GM18519 (cell line): ENCODE data around the gene LPIN3.

Experiments
- ATAC-seq: cut with Tn5 transposase; IDR thresholded peaks from one replicate; pipeline ENCODE4 v1.9.1; 2021; ENCODE audit warnings: mild to moderate bottlenecking, moderate library complexity; ENCODE audit not compliant: unreplicated experiment, low FRiP score

The LPIN3 gene

DNA sequence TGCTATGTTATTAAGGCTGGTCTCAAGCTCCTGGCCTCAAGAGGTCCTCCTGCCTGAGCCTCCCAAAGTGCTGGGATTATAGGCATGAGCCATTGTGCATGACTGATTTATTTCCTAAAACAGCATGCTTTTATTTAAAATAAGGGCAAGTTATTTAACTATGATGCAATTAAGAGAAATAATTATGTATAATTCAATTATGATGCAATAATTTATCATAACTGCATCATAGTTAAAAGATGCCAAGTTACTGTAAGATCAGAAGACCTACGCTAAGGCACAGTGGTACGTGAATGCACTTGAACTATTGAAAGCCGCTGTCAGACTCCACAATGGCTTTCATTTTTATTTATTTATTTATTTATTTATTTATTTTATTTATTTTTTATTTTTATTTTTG is 50.3 kb downstream of the LPIN3 start:
- no peak for ATAC-seq

DNA sequence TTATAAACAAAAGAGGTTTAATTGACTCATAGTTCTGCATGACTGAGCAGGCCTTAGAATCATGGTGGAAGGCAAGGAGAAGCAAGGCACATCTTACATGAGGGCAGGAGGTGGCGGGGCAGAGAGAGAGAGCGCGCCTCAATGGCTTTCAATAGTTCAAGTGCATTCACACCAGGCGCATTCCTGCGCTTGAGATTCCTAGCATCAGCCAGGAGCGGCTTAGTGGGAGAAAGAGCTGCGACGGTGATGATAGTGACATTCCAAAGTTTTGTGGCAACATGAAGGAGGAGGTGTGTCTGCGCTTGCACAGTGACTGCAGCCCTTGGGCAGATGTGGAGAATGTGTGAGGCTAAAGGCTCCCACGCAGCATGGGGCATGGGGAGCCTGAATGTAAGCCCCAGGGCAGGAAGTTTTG is 51.0 kb downstream of the LPIN3 start:
- ATAC-seq, result no peak

- no peak for ATAC-seq
Measured at GRCh38 chr20:41392295-41392694, 51.7 kb downstream of the LPIN3 start.

GRCh38 chr20:41392871-41393704 is 52.5 kb downstream of the LPIN3 start:
- ATAC-seq, result no peak

DNA sequence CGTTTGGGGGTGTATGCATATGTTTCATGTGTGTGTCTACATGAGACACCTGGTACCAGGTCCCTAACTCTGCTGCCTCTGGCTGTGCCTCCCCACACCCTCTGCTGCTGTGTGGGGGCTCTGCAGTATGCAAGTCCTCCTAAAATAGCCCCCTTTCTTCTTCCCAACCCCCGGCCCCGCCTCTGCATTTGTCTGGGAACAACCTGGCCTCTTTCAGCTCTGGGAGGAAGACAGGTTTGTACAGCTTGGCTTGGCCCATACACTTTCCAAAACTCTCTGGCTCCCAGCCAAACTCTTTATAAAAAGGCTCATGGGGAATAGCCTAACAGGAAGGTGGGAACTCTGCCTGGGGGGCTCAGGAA is 53.1 kb downstream of the LPIN3 start:
- ATAC-seq, result no peak

DNA sequence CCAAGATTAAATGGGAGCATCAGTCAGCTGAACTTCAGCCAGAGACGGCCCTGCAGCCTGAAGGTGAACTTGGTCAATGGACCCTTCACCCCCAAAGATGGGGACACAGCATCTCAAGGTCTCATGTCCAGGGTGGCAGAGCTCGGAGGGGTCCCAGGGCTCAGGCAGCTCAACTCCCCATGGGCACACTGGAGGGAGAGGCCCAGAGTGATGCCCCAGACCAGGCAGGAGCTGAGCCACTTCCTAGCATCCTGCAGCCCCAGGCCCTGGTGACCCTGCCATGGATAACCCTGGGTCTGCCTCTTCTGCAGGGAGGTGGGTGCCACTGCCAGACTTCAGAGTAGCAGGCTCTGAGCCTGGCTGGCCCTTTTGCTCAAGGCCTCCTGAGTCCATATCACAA is 53.5 kb downstream of the LPIN3 start:
- no peak for ATAC-seq

DNA sequence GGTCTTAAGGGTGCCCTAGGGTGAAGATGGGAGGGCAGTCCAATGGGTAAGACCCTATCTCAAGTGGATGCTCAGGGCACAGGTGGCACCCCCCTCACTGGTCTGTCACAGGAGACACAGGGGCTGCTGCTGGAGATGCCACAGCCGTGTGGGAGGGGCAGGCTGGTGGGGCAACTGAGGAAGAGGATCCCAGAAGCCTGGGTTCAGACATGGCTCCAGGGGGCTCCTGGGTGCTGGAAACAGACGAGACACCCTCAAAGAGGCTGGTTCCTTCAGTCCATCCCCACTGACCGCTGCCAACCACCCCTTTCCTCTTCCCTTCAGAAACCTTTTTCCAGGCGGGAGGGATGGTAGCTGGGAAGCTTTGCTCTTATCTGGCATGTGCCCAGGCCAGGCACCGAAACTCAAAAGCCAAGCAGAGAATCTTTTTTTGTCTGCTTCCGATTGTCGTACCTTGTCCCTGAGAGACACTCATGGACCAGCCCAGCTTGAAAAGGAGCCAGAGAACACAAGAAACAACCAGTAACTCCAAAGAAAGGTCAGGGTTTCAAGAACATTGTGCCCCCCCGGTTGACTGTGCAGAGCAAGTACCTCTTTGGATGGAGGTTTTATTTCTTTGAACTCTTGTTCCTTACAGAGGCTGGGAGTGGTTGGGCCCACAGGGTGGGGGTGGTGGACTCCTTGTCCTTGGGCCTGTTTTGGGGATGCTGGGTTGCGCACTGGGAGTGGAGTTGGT is 54.5 kb downstream of the LPIN3 start:
- no peak for ATAC-seq

GRCh38 chr20:41395667-41396664 is 55.3 kb downstream of the LPIN3 start:
- ATAC-seq, result no peak

GRCh38 chr20:41398408-41398807 is 57.8 kb downstream of the LPIN3 start:
- no peak for ATAC-seq

GRCh38 chr20:41403604-41404003 is 63.0 kb downstream of the LPIN3 start:
- no peak for ATAC-seq

DNA sequence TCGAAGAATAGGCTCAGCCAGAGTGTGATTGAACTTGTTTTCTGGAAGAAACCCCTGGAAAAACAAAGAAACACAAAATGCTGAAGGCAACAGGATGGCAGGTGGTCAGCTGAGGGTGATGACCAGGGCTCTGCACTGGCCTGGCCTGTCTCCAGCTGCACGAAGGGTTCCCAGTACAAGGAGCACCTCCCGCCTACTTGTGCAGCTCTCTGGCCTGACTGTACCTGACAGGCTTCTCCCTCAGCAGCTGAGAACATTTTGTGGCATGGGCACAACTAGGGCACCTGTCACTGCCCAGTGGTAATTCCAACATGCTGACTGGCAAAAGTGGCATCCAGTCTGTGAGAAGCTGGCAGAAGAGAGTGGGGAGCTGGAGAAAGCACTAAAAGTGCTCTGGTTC is 64.8 kb downstream of the LPIN3 start:
- ATAC-seq, result no peak

- no peak for ATAC-seq
Measured at GRCh38 chr20:41406353-41406752, 65.7 kb downstream of the LPIN3 start.

DNA sequence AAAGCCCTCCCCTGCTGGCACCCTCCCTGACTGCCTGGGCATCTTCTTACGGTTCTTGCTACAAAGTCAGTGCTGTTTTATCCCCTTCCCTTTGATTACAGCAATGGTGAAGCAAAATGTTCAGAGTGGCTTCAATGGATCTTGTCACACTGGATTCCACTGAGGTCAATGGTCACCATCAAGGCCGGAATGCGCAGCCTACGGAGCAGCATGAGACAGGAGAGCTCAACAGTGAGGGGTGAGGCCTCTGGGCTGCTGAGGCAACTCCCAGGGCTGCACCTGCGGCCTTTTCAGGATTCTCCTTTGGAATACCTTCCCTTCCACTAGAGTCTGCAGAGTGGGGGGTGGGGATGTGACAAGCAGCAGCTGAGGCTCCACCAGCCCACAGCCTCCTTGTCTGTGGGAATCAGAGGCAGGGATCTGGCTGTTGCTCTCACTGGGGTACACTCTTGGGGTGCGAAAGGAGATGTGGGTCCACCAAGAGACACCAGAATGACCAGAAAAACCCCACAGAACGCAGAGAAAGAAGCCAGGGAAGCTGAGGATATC is 66.3 kb downstream of the LPIN3 start:
- no peak for ATAC-seq

DNA sequence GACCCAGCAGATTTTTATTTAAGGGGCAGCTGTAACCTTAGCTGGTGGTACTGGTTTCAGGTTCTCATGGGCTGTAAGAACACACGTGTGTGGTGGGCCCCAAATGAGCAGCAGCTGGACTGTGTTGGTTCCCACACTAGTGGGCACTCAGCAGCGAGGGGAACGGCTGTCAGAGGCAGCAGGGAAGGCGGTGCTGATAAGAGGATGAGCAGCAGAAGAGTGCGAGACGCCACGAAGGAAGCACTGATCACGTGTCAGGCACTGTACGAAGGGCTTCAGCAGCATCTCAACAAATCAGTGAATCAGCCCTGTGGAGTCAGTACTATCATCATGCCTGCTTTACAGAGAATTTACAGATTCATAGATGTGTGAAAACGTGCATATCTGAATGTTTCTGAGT is 67.0 kb downstream of the LPIN3 start:
- no peak for ATAC-seq

DNA sequence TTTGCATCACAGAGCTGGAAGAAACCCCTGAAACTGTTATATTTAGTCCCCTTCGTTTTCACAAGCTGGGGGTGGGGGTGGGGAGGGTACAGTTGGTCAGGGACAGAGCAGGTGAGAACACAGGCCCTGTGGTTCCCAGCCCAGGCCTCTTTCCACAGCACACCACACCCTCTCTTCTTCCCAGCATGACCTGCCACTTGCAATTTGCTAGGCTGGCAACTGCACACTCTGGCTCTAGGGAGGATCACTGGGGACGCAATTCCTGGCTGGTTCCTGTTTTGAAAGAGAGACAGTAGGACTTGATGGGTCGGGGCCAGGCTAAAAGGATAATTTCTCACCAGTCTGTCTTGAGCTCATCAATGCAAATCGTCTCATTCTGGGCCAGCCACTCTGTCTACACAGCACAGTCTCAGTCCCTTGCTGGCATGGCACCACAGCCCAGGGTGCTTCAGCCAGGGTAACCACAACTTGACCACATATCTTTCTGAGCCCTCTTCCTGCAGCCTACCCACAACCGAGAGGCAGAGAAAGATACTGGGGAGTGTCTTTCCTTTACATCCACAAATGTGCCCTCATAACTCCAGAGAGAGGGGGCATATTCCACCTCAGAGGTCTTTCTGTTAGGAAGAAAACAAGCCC is 67.7 kb downstream of the LPIN3 start:
- no peak for ATAC-seq

DNA sequence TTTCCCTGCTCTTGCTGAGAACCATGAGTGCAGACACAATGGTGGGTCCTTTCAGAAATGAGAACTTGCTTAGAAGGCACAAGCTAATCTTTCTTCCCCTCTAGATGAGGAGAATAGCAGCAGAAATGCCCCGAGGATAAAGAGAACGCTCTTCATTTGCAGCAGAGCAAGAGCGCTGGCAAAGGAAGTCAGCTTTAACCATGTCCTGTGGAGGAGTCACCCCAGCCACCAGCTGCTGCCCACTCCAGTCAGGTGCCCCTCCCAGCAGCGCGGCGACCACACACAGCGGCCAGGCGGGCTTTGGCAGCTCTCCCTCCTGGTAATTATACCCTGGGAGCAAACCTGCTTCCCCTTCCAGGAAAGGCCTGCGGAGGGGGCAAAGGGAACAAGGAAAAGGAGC is 68.4 kb downstream of the LPIN3 start:
- ATAC-seq, result no peak
